HG03442 (cell line): ENCODE data around the gene DOLK.
"Not testable (repeated sequence)": the region's sequence is repeated elsewhere in the genome, so short reads cannot be mapped to it uniquely, and the experiment has no call there.

Source experiments
- ATAC-seq: cut with Tn5 transposase; IDR thresholded peaks from one replicate; pipeline ENCODE4 v1.9.1; 2021; ENCODE audit warnings: mild to moderate bottlenecking, moderate library complexity; ENCODE audit not compliant: unreplicated experiment

DOLK gene

GRCh38 chr9:128947527-128948301 is at the start of gene DOLK, which contains the start of gene NUP188:
Gene DOLK (minus strand): TSS chr9:128947603. CDS start chr9:128947303, 300 bp downstream.
Gene NUP188 (plus strand): TSS chr9:128947699. CDS start chr9:128947720, 21 bp downstream.
- peak; percentile 71 for ATAC-seq

- ATAC-seq: no peak
These were observed 48.4 kb upstream of the DOLK start for GRCh38 chr9:128995791-128996190.

- no peak for ATAC-seq
These were observed 45.6 kb upstream of the DOLK start for GRCh38 chr9:128992995-128993394.

- no peak for ATAC-seq
These were observed 40.4 kb upstream of the DOLK start for GRCh38 chr9:128987805-128988204.

GRCh38 chr9:128986671-128987070 is 39.3 kb upstream of the DOLK start:
- no peak for ATAC-seq

- ATAC-seq: no peak
These were observed 36.1 kb upstream of the DOLK start for GRCh38 chr9:128983536-128983935.

- ATAC-seq: no peak
These were observed 31.7 kb upstream of the DOLK start for GRCh38 chr9:128979111-128979510.

GRCh38 chr9:128972956-128973355 is 25.6 kb upstream of the DOLK start:
- no peak for ATAC-seq

- ATAC-seq: no peak
These were observed 22.1 kb upstream of the DOLK start for GRCh38 chr9:128969491-128969890.

GRCh38 chr9:128961403-128961802 is 14.0 kb upstream of the DOLK start:
- ATAC-seq: not testable (repeated sequence)

GRCh38 chr9:128947277-128947526 is 201 bp downstream of the DOLK start:
- no peak for ATAC-seq

- peak; percentile 25 for ATAC-seq
These were observed 679 bp downstream of the DOLK start for GRCh38 chr9:128946571-128947276.

GRCh38 chr9:128945798-128946501 is 1.5 kb downstream of the DOLK start:
- ATAC-seq: no peak

GRCh38 chr9:128944966-128945365 is 2.4 kb downstream of the DOLK start:
- not testable (repeated sequence) for ATAC-seq

- ATAC-seq: no peak
These were observed 3.4 kb downstream of the DOLK start for GRCh38 chr9:128943832-128944620.

- no peak for ATAC-seq
These were observed 6.3 kb downstream of the DOLK start for GRCh38 chr9:128940946-128941755.

GRCh38 chr9:128940271-128940921 is 7.0 kb downstream of the DOLK start:
- ATAC-seq: no peak

- no peak for ATAC-seq
These were observed 9.9 kb downstream of the DOLK start for GRCh38 chr9:128937310-128938165.
